ENCODE measurements around the gene TCF12. TPM values are rescaled to one million over a fixed set of nuclear protein-coding genes. Genes with fewer than 3 reads are reported as not detected.

Gene TCF12
- polyA plus RNA-seq, 1 experiment, result 447 TPM

DNA sequence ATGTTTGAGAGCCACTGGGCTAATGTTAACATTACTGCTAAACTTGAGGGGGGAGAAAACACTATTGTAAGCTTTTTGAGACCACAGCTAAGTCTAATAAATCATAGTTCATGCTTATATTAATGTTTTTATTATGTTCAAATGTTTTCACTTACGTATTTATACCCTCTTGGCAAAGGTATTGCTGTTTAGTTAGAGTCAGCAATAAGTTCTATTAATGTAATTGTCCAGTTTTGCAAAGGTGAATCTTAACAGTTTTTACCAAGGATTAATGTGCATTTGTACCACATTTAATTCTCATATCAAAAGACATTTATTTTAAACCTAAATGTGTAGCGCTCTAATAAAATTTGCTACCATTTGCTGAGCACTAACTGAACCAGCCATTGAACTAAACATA is 251.2 kb downstream of the TCF12 start:
- CTCF ChIA-PET, result no interaction called here

DNA sequence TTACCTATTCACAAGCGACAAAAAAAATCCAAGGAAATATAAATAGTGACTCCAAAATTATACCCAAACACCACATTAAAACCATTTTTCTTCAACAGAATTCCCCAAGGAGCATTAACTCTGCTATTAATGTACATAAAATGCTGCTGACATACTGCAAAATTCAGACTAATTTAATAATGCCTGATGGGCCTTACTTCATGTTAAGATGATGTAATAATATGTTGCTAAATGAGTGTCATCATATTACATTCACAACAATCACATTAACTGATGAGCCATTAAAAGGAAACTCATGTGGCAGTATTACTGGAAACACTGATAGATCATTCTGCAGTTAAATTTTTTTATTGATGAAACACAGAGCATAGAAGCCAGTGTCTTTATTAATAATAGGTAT is 253.0 kb downstream of the TCF12 start:
- H3K4me3 ChIP-seq (ENCODE audit: low read depth, low read length), result no peak overlapping the region
- TF ChIP-seq, protein P1, sequence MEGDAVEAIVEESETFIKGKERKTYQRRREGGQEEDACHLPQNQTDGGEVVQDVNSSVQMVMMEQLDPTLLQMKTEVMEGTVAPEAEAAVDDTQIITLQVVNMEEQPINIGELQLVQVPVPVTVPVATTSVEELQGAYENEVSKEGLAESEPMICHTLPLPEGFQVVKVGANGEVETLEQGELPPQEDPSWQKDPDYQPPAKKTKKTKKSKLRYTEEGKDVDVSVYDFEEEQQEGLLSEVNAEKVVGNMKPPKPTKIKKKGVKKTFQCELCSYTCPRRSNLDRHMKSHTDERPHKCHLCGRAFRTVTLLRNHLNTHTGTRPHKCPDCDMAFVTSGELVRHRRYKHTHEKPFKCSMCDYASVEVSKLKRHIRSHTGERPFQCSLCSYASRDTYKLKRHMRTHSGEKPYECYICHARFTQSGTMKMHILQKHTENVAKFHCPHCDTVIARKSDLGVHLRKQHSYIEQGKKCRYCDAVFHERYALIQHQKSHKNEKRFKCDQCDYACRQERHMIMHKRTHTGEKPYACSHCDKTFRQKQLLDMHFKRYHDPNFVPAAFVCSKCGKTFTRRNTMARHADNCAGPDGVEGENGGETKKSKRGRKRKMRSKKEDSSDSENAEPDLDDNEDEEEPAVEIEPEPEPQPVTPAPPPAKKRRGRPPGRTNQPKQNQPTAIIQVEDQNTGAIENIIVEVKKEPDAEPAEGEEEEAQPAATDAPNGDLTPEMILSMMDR (IDR thresholded peaks at IDR 0.05; ENCODE audit: low read depth, low read length), result no peak
- ChIA-PET POLR2A (no interaction called here), CTCF (no interaction called here)
- H3K9me3 ChIP-seq (ENCODE audit: control insufficient read depth, insufficient read depth, low read length), result no peaks in the 10 kb centered on the region
- no peak overlapping the region for H3K27ac ChIP-seq (ENCODE audit: low read depth, low read length)
- no peak for DNase-seq (ENCODE audit: low read depth, low spot score)
- H3K27me3 ChIP-seq (ENCODE audit: control insufficient read depth, insufficient read depth, low read length), result no peaks in the 10 kb centered on the region

More for the DNA sequence above, 251.2 kb downstream of the TCF12 start:
- no peaks in the 10 kb centered on the region for H3K9me3 ChIP-seq (ENCODE audit: control insufficient read depth, insufficient read depth, low read length)
- H3K27me3 ChIP-seq (ENCODE audit: control insufficient read depth, insufficient read depth, low read length), result no peaks in the 10 kb centered on the region
- POLR2A ChIA-PET, result no interaction called here
- DNase-seq (ENCODE audit: low read depth, low spot score), result no peak
- H3K27ac ChIP-seq (ENCODE audit: low read depth, low read length), result no peak overlapping the region
- no peak overlapping the region for H3K4me3 ChIP-seq (ENCODE audit: low read depth, low read length)
- TF ChIP-seq, protein P1 (IDR thresholded peaks at IDR 0.05; ENCODE audit: low read depth, low read length), result no peak

DNA sequence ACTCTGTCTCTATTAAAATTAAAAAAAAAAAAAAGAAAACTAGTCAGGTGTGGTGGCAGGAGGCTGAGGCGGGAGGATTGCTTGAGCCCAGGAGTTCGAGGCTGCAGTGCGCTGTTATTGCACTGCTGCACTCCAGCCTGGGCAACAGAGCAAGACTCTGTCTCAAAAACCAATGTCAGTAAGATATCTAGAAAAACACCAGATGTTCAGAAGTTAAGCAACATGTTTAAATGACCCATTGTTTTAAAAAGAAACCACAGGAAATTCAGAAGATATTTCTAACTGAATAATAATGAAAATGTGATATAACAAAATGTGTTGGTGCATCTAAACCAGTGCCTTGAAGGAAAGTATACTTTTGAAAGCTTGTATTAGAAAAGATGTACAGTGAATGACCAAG is 254.5 kb downstream of the TCF12 start:
- TF ChIP-seq, protein P1 (IDR thresholded peaks at IDR 0.05; ENCODE audit: low read depth, low read length), result no peak
- DNase-seq (ENCODE audit: low read depth, low spot score), result no peak
- ChIA-PET CTCF (interaction anchor here (1.0 to 1.6 kb wide), 2 partner anchors 26 to 41 kb away, joined by 3 to 4 read pairs; no protein-coding TSS in a partner anchor), POLR2A (interaction anchor here (0.8 kb wide), 1 partner anchor 12 kb away, joined by 3 read pairs; no protein-coding TSS in a partner anchor)
- Histone ChIP-seq H3K27me3 (ENCODE audit: control insufficient read depth, insufficient read depth, low read length) (no peaks in the 10 kb centered on the region), H3K4me3 (ENCODE audit: low read depth, low read length) (no peak overlapping the region), H3K9me3 (ENCODE audit: control insufficient read depth, insufficient read depth, low read length) (no peaks in the 10 kb centered on the region), H3K27ac (ENCODE audit: low read depth, low read length) (no peak overlapping the region)

DNA sequence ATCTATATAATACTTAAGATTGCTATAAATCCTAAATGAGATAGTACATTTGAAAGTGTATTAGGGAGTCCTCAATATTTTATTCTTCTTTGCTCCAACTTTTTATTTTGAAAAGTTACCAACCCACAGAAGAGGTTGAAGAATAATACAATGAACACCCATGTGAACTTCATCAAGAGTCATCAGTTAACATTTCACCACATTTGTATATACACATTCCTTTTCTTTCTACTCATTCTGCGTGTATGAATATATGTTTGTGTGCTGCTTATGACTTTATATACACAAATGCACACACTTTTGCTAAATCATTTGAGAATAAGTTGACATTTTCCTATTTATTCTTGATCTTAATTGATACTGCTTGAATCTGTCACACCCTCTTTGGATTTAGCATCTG is 264.6 kb downstream of the TCF12 start:
- Histone ChIP-seq H3K9me3 (ENCODE audit: control insufficient read depth, insufficient read depth, low read length) (peaks cover 3% of the 10 kb centered on the region; the same call in 1 of the 2 replicates), H3K27ac (ENCODE audit: low read depth, low read length) (peak overlapping the region; percentile 72), H3K27me3 (ENCODE audit: control insufficient read depth, insufficient read depth, low read length) (no peaks in the 10 kb centered on the region), H3K4me3 (ENCODE audit: low read depth, low read length) (no peak overlapping the region)
- no peak for DNase-seq (ENCODE audit: low read depth, low spot score)
- ChIA-PET POLR2A (no interaction called here), CTCF (interaction anchor here (1.2 kb wide), 1 partner anchor 30 kb away, joined by 7 read pairs; no protein-coding TSS in a partner anchor)
- TF ChIP-seq, protein P1 (IDR thresholded peaks at IDR 0.05; ENCODE audit: low read depth, low read length), result no peak

DNA sequence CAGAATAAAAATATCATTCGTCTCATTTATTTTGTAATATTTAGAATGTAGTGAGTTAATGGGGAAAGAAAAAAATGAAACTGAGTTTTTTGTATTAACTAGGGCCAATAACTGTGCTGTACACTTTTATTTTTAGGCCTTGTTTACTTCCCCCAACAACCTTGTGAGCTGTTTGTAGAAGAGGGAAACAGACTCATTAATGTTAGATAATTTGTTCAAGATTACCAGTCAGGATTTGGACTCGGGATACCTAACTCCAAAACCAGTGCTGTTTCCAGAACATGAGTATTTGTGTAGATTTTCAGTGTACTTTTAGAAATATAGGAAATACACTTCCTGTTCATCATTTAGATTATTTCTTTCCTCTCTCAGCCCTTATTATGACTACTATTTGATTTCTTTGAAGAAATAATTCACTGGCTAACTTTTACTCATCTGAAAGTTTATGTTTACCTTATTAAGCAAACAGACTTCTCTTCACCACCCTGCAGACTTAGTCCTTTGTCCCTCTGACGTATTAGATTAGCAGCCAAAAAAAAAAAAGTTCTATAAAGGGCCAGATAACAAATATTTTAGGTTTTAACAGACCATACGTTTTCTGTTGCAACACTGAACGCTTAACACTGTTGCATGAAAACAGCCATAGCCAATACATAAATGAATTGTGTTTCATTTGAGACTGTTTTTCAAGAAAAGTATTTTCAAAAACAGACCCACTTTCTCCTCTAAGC is 265.3 kb downstream of the TCF12 start:
- ChIA-PET POLR2A (no interaction called here), CTCF (interaction anchor here (1.5 kb wide), 1 partner anchor 15 kb away, joined by 3 read pairs; no protein-coding TSS in a partner anchor)
- H3K4me3 ChIP-seq (ENCODE audit: low read depth, low read length), result no peak overlapping the region
- TF ChIP-seq, protein P1 (IDR thresholded peaks at IDR 0.05; ENCODE audit: low read depth, low read length), result no peak
- no peak for DNase-seq (ENCODE audit: low read depth, low spot score)
- no peaks in the 10 kb centered on the region for H3K27me3 ChIP-seq (ENCODE audit: control insufficient read depth, insufficient read depth, low read length)
- peaks cover 3% of the 10 kb centered on the region; the same call in 1 of the 2 replicates for H3K9me3 ChIP-seq (ENCODE audit: control insufficient read depth, insufficient read depth, low read length)
- H3K27ac ChIP-seq (ENCODE audit: low read depth, low read length), result peak overlapping the region; percentile 72

Data from AG04450 (cell line).